Fibroblast of villous mesenchyme (primary cell): ENCODE measurements around the gene FAM193B. TPM values are rescaled to one million over a fixed set of nuclear protein-coding genes. Genes with fewer than 3 reads are reported as not detected.

Experiments
- DNase-seq: peaks from one replicate; pipeline ENCODE4 v3.0.0-alpha.2; 2010; ENCODE audit warnings: low read depth
- H3K4me3 ChIP-seq: 2 replicates; pipeline ENCODE4 v1.5.1; 2011; ENCODE audit warnings: low read depth, mild to moderate bottlenecking, low read length
- CTCF ChIP-seq: IDR thresholded peaks from 2 replicates; pipeline ENCODE4 v1.5.1; 2012; ENCODE audit warnings: low read depth, mild to moderate bottlenecking, low read length; ENCODE audit not compliant: insufficient read depth
- total RNA-seq: library from RNA; depleted of rRNA; stranded (reverse); fragments of >200 nt; gene quantifications from 2 replicates; pipeline ENCODE4 v1.2.3, GENCODE V29; 2012

FAM193B gene
- total RNA-seq, 1 donor = 26.3 TPM

- no peak overlapping the region for H3K4me3 ChIP-seq
- no peak for DNase-seq
- TF ChIP-seq CTCF = no peak
Observed at GRCh38 chr5:177594071-177594470, 39.7 kb upstream of the FAM193B start.

- H3K4me3 ChIP-seq = peak overlapping the region; percentile 90
- TF ChIP-seq CTCF = no peak
- DNase-seq = no peak
Observed at GRCh38 chr5:177593511-177593910, 39.1 kb upstream of the FAM193B start.

GRCh38 chr5:177592905-177593304, 38.5 kb upstream of the FAM193B start:
- H3K4me3 ChIP-seq = peak overlapping the region; percentile 90
- no peak for DNase-seq
- TF ChIP-seq CTCF = no peak

GRCh38 chr5:177592010-177592834, 37.9 kb upstream of the FAM193B start, which contains the start of gene TMED9:
Gene TMED9 (plus strand): TSS chr5:177592203. CDS start chr5:177592215, 12 bp downstream.
- TF ChIP-seq CTCF = no peak
- H3K4me3 ChIP-seq = peak within 1 kb of the TSS; percentile 90
- peak; percentile 81 for DNase-seq

- no peak for TF ChIP-seq CTCF
- DNase-seq = no peak
- H3K4me3 ChIP-seq = peak overlapping the region; percentile 90
Observed at GRCh38 chr5:177591690-177592009, 37.3 kb upstream of the FAM193B start.

GRCh38 chr5:177590406-177590805, 36.0 kb upstream of the FAM193B start:
- no peak for TF ChIP-seq CTCF
- DNase-seq = no peak
- no peak overlapping the region for H3K4me3 ChIP-seq
